Gastrocnemius medialis (tissue), 4 donors: ENCODE results near the gene RASAL2.

ENCODE experiments used
- POLR2A ChIP-seq, 2 donors: fragments of 450-650 bp; IDR thresholded peaks; one replicate each; pipeline ENCODE4 v1.6.1; 2017; ENCODE audit warnings: antibody characterized with exemption in 2 of 2, mild to moderate bottlenecking in 2 of 2, moderate library complexity in 2 of 2
- TF ChIP-seq, protein P1 (sequence below), 5 experiments: fragments of 450-650 bp in 3 of 5; fragments of 200-600 bp in 2 of 5; sonication (generic) in 2 of 5; IDR thresholded peaks in 4 of 5; conservative IDR thresholded peaks in 1 of 5; 1 replicate in 4 of 5; 2 replicates in 1 of 5; pipeline ENCODE4 v1.5.1; 2016 to 2019; ENCODE audit warnings: antibody characterized with exemption in 5 of 5, mild to moderate bottlenecking in 3 of 5, moderate library complexity in 3 of 5

DNA sequence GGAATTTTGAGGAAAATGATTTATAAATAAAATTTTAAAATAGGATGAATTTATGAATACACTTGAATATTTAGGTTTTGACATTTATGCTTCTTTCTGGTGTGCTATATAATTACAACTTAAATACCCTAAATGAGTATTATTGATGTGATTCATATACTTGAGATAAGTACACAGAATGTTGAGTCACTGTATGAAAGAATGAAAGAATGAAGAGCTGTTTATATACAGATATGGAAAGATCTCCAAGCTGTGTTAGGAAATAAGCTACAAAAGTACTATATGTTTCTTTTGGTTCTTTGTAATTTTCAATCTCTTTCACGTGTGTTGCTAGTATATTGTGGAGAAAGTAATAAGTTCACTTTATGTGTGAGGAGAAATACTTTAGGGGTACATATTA, 147.2 kb downstream of the RASAL2 start:
- TF ChIP-seq, protein P1, sequence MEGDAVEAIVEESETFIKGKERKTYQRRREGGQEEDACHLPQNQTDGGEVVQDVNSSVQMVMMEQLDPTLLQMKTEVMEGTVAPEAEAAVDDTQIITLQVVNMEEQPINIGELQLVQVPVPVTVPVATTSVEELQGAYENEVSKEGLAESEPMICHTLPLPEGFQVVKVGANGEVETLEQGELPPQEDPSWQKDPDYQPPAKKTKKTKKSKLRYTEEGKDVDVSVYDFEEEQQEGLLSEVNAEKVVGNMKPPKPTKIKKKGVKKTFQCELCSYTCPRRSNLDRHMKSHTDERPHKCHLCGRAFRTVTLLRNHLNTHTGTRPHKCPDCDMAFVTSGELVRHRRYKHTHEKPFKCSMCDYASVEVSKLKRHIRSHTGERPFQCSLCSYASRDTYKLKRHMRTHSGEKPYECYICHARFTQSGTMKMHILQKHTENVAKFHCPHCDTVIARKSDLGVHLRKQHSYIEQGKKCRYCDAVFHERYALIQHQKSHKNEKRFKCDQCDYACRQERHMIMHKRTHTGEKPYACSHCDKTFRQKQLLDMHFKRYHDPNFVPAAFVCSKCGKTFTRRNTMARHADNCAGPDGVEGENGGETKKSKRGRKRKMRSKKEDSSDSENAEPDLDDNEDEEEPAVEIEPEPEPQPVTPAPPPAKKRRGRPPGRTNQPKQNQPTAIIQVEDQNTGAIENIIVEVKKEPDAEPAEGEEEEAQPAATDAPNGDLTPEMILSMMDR (IDR thresholded peaks at IDR 0.05 in 4 of 5, conservative IDR thresholded peaks at IDR 0.05 in 1 of 5): no peak
- no peak for TF ChIP-seq POLR2A (IDR thresholded peaks at IDR 0.05)
